IPS-15b (cell line): ENCODE results near the gene FA2H.
"Not testable (repeated sequence)": the region's sequence is repeated elsewhere in the genome, so short reads cannot be mapped to it uniquely, and the experiment has no call there.

ENCODE experiments used
- H3K27me3 ChIP-seq: one replicate; pipeline ENCODE4 v1.6.1; 2013; ENCODE audit warnings: low read length; ENCODE audit not compliant: control insufficient read depth, insufficient read depth
- H3K36me3 ChIP-seq: one replicate; pipeline ENCODE4 v1.6.1; 2013; ENCODE audit warnings: low read length; ENCODE audit not compliant: control insufficient read depth, insufficient read depth
- H3K4me1 ChIP-seq: one replicate; pipeline ENCODE4 v1.6.1; 2013; ENCODE audit warnings: mild to moderate bottlenecking, low read length; ENCODE audit not compliant: control insufficient read depth, insufficient read depth
- H3K4me3 ChIP-seq: one replicate; pipeline ENCODE4 v1.5.1; 2013; ENCODE audit warnings: low read depth, low read length
- H3K9ac ChIP-seq: one replicate; pipeline ENCODE4 v1.6.1; 2013; ENCODE audit warnings: low read depth, mild to moderate bottlenecking, low read length
- H3K9me3 ChIP-seq: one replicate; pipeline ENCODE4 v1.6.1; 2013; ENCODE audit warnings: mild to moderate bottlenecking, low read length; ENCODE audit not compliant: control insufficient read depth, insufficient read depth

Gene FA2H

DNA sequence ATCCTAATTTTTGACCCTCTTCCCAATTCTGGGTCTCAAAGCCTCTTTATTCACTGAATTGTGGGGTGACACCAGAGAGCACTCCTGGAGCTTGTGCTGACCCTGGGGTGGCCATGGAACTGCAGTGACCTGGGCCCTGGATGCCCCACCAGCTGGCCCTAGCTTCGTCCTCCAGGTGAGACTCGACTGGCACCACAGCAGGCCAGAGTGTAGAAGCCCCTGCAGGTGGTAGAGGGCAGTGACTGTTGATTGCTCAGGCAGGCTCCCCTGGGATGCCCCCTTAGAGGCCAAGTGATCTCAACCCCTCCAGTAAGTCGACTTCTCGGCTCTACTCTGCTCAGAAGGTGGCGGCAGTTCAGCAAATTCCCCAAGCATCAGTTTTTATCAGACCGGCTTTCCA, 6.4 kb downstream of the FA2H start:
- Histone ChIP-seq H3K4me3 (no peak overlapping the region), H3K9ac (no peak overlapping the region), H3K27me3 (no peaks in the 10 kb centered on the region), H3K36me3 (no peaks in the 10 kb centered on the region), H3K4me1 (no peaks in the 10 kb centered on the region), H3K9me3 (no peaks in the 10 kb centered on the region)

DNA sequence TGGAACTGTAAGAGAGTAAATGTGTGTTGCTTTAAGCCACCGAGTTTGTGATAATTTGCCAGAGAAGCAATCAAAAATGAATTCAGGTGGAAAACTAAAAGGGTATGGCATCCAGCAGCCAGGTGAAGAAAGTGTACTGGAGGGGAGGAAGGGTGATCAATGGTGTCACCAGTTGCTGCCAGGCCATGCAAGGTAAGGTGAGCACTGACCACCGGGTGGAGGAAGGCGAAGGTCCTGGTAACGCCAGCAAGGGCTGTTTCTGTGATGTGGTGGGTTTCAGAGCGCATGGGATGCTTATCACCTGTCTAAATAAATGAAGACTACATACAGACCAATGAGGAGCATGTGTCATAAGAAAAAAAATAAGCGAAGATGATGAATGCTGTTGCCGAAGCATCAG, 6.9 kb downstream of the FA2H start:
- Histone ChIP-seq H3K27me3 (no peaks in the 10 kb centered on the region), H3K9ac (no peak overlapping the region), H3K4me3 (no peak overlapping the region), H3K36me3 (no peaks in the 10 kb centered on the region), H3K9me3 (no peaks in the 10 kb centered on the region), H3K4me1 (no peaks in the 10 kb centered on the region)

DNA sequence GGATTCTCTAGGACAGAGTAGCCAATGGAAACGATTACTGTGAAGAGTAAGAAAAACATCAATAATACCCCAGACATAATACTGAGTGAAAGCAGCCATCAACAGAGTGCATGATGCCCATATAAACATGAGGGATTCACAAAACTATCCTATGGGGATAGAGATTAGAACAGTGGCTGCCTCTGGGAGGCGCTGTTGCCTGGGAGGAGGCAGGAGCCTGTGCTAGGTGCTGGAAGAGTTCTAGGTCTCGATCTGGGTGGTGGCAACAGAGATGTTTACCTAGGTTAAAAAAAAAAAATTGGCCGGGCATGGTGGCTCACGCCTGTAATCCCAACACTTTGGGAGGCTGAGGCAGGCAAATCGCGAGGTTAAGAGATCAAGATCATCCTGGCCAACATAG, 7.9 kb downstream of the FA2H start:
- H3K36me3 ChIP-seq, result no peaks in the 10 kb centered on the region
- no peak overlapping the region for H3K4me3 ChIP-seq
- no peaks in the 10 kb centered on the region for H3K9me3 ChIP-seq
- H3K9ac ChIP-seq, result no peak overlapping the region
- no peaks in the 10 kb centered on the region for H3K4me1 ChIP-seq
- no peaks in the 10 kb centered on the region for H3K27me3 ChIP-seq

DNA sequence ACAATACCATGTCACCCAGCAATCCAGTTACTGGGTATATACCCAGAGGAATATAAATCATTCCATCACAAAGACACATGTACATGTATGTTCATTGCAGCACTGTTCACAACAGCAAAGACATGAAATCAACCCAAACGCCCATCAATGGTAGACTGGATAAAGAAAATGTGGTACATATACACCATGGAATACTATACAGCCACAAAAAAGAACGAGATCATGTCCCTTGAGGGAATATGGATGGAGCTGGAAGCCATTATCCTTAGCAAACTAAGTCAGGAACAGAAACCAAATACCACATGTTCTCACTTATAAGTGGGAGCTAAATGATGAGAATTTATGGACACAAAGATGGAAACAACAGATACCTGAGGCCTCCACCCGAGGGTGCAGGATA, 10.4 kb downstream of the FA2H start:
- H3K4me1 ChIP-seq, H3K9ac ChIP-seq, H3K9me3 ChIP-seq, H3K4me3 ChIP-seq, H3K27me3 ChIP-seq, H3K36me3 ChIP-seq: not testable (repeated sequence)

DNA sequence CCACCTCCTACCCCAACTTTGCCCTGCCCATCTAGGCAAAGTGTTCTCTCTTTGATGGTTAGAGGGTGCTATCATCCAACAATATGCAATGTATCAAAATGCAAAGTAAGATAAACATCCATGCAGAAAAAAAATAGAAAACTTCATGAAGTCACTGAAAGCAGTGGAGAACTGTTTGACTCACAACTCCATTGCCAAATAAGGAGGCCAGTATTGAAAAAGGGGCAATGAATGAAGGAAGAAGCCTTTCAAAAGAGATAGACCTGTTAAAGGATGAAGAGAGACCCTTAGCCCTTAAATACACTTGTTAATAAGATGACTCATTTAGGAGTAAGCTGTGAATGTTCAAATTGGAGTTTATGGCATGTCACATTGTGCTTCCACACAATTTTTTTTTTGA, 13.0 kb downstream of the FA2H start:
- no peak overlapping the region for H3K9ac ChIP-seq
- H3K4me3 ChIP-seq, result no peak overlapping the region
- no peaks in the 10 kb centered on the region for H3K27me3 ChIP-seq
- no peaks in the 10 kb centered on the region for H3K36me3 ChIP-seq
- no peaks in the 10 kb centered on the region for H3K4me1 ChIP-seq
- no peaks in the 10 kb centered on the region for H3K9me3 ChIP-seq

DNA sequence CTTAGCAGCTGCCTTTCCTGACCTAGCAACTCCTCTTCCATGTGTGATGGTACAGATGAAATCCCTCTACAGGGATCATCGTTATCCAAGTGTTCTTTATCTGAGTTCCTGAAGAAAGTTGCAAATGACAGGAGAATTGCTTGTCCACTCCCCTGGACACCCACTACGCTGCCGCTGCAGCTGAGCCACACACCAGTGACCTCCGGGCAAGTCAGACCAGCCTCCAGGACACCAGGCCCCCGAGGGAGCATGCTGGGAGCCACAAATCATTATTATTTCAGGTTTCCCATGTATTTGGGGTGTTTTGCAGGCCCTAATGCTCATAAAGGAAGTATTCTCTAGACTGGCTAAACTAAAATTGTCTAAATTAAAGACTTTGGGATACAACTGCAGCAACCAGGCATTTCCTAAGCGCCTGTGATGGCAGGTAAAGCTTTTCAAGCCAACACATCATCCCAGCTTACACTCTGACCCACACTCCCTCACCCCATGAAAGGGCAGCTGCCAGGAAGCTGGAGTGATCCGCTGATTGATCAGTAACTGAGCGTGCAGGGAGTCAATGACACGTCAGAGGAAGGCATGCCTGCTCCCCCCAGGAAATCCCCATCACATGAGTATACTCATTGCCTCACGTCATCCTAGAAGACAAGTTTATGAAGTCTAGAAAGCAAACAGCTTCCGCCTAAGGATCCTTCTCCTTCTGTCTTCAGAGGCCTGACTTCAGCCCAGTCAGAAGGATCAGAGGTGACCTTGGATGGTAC, 14.4 kb downstream of the FA2H start:
- Histone ChIP-seq H3K4me1 (no peaks in the 10 kb centered on the region), H3K27me3 (no peaks in the 10 kb centered on the region), H3K36me3 (no peaks in the 10 kb centered on the region), H3K4me3 (no peak overlapping the region), H3K9me3 (no peaks in the 10 kb centered on the region), H3K9ac (no peak overlapping the region)

DNA sequence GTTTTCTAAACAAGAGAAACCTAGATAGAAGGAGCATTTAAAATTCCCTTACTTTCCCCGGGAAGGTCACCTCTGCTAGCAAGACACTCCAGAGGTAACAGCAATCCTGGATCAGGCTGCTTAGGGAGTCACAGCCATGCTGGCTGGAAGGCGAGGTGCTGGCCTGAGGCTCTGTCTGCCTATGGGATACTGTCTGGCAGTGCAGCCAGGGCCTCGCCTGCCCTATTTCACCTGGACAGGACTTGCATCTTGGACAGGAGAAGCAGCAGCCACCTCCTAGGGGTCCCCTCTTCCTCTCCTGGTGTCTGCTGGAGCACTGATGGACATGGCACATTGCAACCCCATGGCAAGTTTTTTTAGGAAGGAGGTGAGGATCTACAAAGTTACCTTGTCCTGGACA, 15.1 kb downstream of the FA2H start:
- Histone ChIP-seq H3K36me3 (no peaks in the 10 kb centered on the region), H3K27me3 (no peaks in the 10 kb centered on the region), H3K9ac (no peak overlapping the region), H3K4me1 (no peaks in the 10 kb centered on the region), H3K9me3 (no peaks in the 10 kb centered on the region), H3K4me3 (no peak overlapping the region)

DNA sequence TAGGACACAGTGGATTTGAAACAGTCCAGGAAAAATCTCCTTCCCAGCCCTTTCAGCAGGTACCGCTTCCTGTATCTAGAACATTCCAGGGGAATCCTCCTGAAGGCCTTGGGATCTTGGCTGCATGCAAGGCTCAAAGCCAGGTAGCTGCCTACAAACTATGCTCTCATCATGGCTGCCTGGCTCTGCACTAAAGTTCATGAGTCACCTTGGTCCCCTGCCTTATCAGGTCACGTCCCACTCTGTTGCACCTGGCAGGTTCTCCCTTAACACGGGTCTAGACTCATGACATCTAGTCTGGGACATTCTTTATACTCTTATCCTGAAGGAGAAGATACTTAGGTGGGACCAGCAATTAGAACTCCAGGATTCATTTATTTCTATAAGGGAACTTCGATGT, 15.8 kb downstream of the FA2H start:
- H3K27me3 ChIP-seq, result no peaks in the 10 kb centered on the region
- H3K36me3 ChIP-seq, result no peaks in the 10 kb centered on the region
- H3K4me3 ChIP-seq, result no peak overlapping the region
- H3K9ac ChIP-seq, result no peak overlapping the region
- no peaks in the 10 kb centered on the region for H3K4me1 ChIP-seq
- no peaks in the 10 kb centered on the region for H3K9me3 ChIP-seq

DNA sequence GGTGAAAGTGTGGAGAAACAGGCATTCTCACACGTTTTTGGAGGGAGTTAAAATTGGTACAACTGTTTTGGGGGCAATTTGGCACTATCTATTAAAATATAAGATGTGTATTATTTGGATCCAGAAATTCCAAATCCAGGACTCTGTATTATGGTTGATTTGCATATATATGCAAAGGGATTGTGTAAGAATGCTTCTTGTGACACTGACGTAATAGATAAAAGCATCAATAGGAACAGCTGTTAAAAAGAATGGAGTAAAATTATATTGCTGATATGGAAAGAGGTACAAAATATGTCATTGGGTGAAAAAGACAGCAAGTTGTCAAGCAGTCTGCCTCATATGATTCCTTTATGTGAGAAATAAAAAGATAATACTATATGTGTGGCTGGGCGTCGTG, 17.3 kb downstream of the FA2H start:
- no peaks in the 10 kb centered on the region for H3K27me3 ChIP-seq
- no peak overlapping the region for H3K4me3 ChIP-seq
- no peaks in the 10 kb centered on the region for H3K4me1 ChIP-seq
- no peaks in the 10 kb centered on the region for H3K9me3 ChIP-seq
- no peak overlapping the region for H3K9ac ChIP-seq
- H3K36me3 ChIP-seq, result no peaks in the 10 kb centered on the region

DNA sequence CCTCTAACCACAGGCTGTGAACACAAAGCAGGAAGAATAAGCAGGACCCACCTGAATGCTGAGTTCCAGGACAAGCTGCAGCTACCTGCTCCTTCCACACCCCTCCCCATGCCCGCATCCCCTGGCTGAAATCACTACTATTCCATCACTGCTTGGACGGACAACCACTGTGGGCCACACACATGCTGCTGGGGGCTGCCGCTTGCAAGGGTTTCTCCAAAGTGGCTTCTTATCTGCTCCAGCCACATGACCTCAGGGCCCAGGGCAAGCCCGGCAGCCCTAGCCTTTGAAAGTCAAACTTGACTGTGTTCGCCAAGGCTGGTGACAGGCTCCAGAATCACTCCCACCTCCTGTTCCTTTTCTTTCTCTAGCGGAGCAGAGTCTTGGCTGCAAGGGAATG, 18.4 kb downstream of the FA2H start:
- no peaks in the 10 kb centered on the region for H3K27me3 ChIP-seq
- no peak overlapping the region for H3K4me3 ChIP-seq
- H3K4me1 ChIP-seq, result no peaks in the 10 kb centered on the region
- no peak overlapping the region for H3K9ac ChIP-seq
- no peaks in the 10 kb centered on the region for H3K9me3 ChIP-seq
- H3K36me3 ChIP-seq, result no peaks in the 10 kb centered on the region

DNA sequence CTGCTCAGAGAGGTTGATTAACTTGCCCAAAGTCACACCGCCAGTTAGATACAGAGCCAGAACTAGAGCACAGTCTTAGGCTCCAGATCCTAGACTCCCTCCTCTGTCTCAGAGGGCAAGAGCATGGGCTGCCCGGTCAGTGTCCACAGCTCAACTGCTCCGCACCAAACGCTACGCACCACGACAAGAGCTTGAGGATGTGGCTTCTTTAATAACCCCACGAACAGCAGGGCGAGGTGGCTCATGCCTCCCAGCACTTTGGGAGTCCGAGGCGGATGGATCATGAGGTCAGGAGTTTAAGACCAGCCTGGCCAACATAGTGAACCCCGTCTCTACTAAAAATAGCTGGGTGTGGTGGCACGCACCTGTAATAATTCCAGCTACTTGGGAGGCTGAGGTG, 21.4 kb downstream of the FA2H start:
- no peak overlapping the region for H3K9ac ChIP-seq

DNA sequence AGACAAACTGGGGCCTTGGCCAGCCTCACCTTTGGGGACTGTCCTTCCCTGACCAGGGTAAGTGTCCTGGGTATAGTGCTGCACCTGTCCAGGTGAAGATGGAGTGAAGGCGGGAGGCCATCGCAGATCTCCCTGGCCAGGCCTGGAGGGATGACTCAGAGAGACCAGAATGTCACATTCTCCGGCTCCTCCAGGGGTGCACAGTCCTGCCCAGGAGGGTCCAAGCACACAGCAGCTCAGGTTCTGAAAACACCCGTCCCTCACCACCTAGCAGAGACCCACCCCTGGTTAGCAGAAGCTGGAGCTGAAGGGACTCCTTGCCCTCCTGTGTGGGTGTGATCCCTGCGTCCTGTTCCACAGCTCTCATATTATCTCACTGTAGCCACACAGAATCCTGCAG, 21.9 kb downstream of the FA2H start:
- no peak overlapping the region for H3K9ac ChIP-seq
- peaks cover 8% of the 10 kb centered on the region for H3K4me1 ChIP-seq
- H3K9me3 ChIP-seq, result no peaks in the 10 kb centered on the region
- no peaks in the 10 kb centered on the region for H3K27me3 ChIP-seq
- no peaks in the 10 kb centered on the region for H3K36me3 ChIP-seq
- no peak overlapping the region for H3K4me3 ChIP-seq

More for the DNA sequence above, 21.4 kb downstream of the FA2H start:
- Histone ChIP-seq H3K9me3 (no peaks in the 10 kb centered on the region), H3K4me3 (no peak overlapping the region), H3K27me3 (no peaks in the 10 kb centered on the region), H3K36me3 (no peaks in the 10 kb centered on the region), H3K4me1 (peaks cover 8% of the 10 kb centered on the region)
